ENCODE data around the gene OSBPL6. TPM values are rescaled to one million over a fixed set of nuclear protein-coding genes. Genes with fewer than 3 reads are reported as not detected.

OSBPL6 gene
- total and polyA plus RNA-seq, 9 of the 15 experiments (the other 6 are each of a cell fraction or from before 2014, with no cell fraction given): 3.4 to 12.7 (median 9.3) TPM

DNA sequence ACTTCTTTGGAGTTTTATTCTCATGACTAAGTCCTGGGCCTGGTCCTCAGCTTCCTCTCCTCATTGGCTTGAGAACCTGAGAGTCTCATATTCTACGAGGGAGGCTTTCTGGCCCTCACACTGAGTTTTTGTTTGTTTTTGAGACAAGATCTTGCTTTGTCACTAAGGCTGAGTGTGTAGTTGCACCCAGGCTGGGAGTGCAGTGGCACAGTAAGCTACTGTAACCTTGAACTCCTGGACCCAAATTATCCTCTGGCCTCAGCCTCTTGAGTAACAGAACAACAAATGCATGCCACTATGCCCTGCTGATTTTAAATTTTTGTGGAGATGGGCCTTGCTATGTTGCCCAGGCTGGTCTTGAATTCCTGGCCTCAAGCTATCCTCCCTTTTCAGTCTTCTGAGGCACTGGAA lies 234.1 kb downstream of the OSBPL6 start (continued):
- TF ChIP-seq, protein P1, sequence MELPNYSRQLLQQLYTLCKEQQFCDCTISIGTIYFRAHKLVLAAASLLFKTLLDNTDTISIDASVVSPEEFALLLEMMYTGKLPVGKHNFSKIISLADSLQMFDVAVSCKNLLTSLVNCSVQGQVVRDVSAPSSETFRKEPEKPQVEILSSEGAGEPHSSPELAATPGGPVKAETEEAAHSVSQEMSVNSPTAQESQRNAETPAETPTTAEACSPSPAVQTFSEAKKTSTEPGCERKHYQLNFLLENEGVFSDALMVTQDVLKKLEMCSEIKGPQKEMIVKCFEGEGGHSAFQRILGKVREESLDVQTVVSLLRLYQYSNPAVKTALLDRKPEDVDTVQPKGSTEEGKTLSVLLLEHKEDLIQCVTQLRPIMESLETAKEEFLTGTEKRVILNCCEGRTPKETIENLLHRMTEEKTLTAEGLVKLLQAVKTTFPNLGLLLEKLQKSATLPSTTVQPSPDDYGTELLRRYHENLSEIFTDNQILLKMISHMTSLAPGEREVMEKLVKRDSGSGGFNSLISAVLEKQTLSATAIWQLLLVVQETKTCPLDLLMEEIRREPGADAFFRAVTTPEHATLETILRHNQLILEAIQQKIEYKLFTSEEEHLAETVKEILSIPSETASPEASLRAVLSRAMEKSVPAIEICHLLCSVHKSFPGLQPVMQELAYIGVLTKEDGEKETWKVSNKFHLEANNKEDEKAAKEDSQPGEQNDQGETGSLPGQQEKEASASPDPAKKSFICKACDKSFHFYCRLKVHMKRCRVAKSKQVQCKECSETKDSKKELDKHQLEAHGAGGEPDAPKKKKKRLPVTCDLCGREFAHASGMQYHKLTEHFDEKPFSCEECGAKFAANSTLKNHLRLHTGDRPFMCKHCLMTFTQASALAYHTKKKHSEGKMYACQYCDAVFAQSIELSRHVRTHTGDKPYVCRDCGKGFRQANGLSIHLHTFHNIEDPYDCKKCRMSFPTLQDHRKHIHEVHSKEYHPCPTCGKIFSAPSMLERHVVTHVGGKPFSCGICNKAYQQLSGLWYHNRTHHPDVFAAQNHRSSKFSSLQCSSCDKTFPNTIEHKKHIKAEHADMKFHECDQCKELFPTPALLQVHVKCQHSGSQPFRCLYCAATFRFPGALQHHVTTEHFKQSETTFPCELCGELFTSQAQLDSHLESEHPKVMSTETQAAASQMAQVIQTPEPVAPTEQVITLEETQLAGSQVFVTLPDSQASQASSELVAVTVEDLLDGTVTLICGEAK (IDR thresholded peaks at IDR 0.05): 0 out of 2 replicates have a peak, but pooled peaks have one; percentile 6
- TF ChIP-seq, protein P1 (CRISPR knock-in tag; IDR thresholded peaks at IDR 0.05): no peak
- TF ChIP-seq HNRNPLL (IDR thresholded peaks at IDR 0.05; ENCODE audit: low read depth, low read length, poor library complexity, severe bottlenecking): no peak
- TF ChIP-seq ZNF395 (CRISPR knock-in tag; IDR thresholded peaks at IDR 0.05): no peak
- TF ChIP-seq ZNF586 (CRISPR knock-in tag; conservative IDR thresholded peaks at IDR 0.05): no peak
- no peak for TF ChIP-seq ZNF609 (CRISPR knock-in tag; IDR thresholded peaks at IDR 0.05; ENCODE audit: borderline replicate concordance)
- no peak for TF ChIP-seq SRSF7 (optimal IDR thresholded peaks at IDR 0.05; ENCODE audit: low read depth, low read length)
- no peak for TF ChIP-seq DACH1 (IDR thresholded peaks at IDR 0.05; ENCODE audit: partially characterized antibody)
- TF ChIP-seq ZNF561 (CRISPR knock-in tag; conservative IDR thresholded peaks at IDR 0.05): no peak
- TF ChIP-seq RCOR1 (IDR thresholded peaks at IDR 0.05; ENCODE audit: borderline replicate concordance in 1 of 2, low read depth in 2 of 2, low read length in 2 of 2): peak in 1 of 2 experiments; percentile 84; a peak in 2 of 4 replicates
